A549 (cell line): ENCODE results near the gene ENTPD5.

ENCODE experiments used
- CHD2 ChIP-seq: fragments of 150-350 bp; IDR thresholded peaks from 2 replicates; pipeline ENCODE4 v1.6.1; 2014; ENCODE audit warnings: low read length; ENCODE audit not compliant: partially characterized antibody
- ESRRA ChIP-seq: fragments of 150-350 bp; IDR thresholded peaks from 2 replicates; pipeline ENCODE4 v1.6.1; 2014; ENCODE audit warnings: mild to moderate bottlenecking, low read length, borderline replicate concordance
- MAZ ChIP-seq: fragments of 150-350 bp; IDR thresholded peaks from 2 replicates; pipeline ENCODE4 v1.6.1; 2014; ENCODE audit warnings: antibody characterized with exemption, low read depth, low read length, borderline replicate concordance
- ZC3H11A ChIP-seq: fragments of 450-650 bp; IDR thresholded peaks from 2 replicates; pipeline ENCODE4 v1.6.1; 2014; ENCODE audit warnings: antibody characterized with exemption, mild to moderate bottlenecking
- TF ChIP-seq, protein P1 (sequence below): fragments of >200 bp; sonication (Bioruptor Twin); formaldehyde crosslinking; IDR thresholded peaks from 3 replicates; pipeline ENCODE4 v1.5.1; 2016
- TF ChIP-seq, protein P2 (sequence below): fragments of 150-350 bp; IDR thresholded peaks from 2 replicates; pipeline ENCODE4 v1.6.1; 2014; ENCODE audit warnings: low read depth, mild to moderate bottlenecking, low read length
- TF ChIP-seq, protein P3 (sequence below): fragments of 250-450 bp; sonication (Bioruptor Pico); IDR thresholded peaks from 2 replicates; pipeline ENCODE4 v1.5.0; 2021; ENCODE audit warnings: mild to moderate bottlenecking, moderate library complexity, borderline replicate concordance

DNA sequence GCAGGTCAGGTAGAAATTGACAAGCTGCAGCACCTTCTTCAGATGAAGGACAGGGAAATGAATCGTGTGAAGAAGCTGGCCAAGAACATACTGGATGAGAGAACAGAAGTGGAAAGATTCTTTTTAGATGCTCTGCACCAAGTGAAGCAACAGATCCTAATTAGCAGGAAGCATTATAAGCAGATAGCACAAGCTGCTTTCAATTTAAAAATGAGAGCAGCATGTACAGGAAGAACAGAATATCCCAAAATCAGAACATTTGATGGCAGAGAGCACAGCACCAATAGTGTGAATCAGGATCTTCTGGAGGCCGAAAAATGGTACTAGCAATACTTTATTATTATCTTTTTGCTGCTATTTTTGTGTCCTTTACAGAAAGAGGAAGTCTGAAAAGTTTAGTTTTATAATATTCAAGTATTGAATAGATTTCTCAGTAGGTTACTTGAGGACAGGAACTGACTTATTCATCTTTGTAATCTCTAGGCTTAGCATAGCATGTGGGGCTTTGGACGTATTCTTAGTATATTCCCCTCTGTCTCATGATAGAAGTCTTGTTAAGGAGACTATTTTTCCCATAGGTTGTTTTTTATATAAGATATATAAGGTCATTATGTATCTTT lies 30.9 kb upstream of the ENTPD5 start:
- TF ChIP-seq, protein P1, sequence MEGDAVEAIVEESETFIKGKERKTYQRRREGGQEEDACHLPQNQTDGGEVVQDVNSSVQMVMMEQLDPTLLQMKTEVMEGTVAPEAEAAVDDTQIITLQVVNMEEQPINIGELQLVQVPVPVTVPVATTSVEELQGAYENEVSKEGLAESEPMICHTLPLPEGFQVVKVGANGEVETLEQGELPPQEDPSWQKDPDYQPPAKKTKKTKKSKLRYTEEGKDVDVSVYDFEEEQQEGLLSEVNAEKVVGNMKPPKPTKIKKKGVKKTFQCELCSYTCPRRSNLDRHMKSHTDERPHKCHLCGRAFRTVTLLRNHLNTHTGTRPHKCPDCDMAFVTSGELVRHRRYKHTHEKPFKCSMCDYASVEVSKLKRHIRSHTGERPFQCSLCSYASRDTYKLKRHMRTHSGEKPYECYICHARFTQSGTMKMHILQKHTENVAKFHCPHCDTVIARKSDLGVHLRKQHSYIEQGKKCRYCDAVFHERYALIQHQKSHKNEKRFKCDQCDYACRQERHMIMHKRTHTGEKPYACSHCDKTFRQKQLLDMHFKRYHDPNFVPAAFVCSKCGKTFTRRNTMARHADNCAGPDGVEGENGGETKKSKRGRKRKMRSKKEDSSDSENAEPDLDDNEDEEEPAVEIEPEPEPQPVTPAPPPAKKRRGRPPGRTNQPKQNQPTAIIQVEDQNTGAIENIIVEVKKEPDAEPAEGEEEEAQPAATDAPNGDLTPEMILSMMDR, result no peak
- TF ChIP-seq, protein P2, sequence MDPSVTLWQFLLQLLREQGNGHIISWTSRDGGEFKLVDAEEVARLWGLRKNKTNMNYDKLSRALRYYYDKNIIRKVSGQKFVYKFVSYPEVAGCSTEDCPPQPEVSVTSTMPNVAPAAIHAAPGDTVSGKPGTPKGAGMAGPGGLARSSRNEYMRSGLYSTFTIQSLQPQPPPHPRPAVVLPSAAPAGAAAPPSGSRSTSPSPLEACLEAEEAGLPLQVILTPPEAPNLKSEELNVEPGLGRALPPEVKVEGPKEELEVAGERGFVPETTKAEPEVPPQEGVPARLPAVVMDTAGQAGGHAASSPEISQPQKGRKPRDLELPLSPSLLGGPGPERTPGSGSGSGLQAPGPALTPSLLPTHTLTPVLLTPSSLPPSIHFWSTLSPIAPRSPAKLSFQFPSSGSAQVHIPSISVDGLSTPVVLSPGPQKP, result no peak
- no peak for TF ChIP-seq ZC3H11A
- TF ChIP-seq, protein P3, sequence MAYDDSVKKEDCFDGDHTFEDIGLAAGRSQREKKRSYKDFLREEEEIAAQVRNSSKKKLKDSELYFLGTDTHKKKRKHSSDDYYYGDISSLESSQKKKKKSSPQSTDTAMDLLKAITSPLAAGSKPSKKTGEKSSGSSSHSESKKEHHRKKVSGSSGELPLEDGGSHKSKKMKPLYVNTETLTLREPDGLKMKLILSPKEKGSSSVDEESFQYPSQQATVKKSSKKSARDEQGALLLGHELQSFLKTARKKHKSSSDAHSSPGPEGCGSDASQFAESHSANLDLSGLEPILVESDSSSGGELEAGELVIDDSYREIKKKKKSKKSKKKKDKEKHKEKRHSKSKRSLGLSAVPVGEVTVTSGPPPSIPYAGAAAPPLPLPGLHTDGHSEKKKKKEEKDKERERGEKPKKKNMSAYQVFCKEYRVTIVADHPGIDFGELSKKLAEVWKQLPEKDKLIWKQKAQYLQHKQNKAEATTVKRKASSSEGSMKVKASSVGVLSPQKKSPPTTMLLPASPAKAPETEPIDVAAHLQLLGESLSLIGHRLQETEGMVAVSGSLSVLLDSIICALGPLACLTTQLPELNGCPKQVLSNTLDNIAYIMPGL (CRISPR knock-in tag), result no peak
- TF ChIP-seq CHD2, result no peak
- no peak for TF ChIP-seq ESRRA
- no peak for TF ChIP-seq MAZ
